CD1c-positive myeloid dendritic cell (primary cell): ENCODE results near the gene FBXL17.

Experiments
- DNase-seq: peaks from one replicate; pipeline ENCODE4 v3.0.0-alpha.2; 2016; ENCODE audit errors: extremely low spot score

The FBXL17 gene

GRCh38 chr5:108249785-108250426 is 132.0 kb downstream of the FBXL17 start:
- no peak for DNase-seq

GRCh38 chr5:108249095-108249784 is 132.7 kb downstream of the FBXL17 start:
- DNase-seq = no peak

DNA sequence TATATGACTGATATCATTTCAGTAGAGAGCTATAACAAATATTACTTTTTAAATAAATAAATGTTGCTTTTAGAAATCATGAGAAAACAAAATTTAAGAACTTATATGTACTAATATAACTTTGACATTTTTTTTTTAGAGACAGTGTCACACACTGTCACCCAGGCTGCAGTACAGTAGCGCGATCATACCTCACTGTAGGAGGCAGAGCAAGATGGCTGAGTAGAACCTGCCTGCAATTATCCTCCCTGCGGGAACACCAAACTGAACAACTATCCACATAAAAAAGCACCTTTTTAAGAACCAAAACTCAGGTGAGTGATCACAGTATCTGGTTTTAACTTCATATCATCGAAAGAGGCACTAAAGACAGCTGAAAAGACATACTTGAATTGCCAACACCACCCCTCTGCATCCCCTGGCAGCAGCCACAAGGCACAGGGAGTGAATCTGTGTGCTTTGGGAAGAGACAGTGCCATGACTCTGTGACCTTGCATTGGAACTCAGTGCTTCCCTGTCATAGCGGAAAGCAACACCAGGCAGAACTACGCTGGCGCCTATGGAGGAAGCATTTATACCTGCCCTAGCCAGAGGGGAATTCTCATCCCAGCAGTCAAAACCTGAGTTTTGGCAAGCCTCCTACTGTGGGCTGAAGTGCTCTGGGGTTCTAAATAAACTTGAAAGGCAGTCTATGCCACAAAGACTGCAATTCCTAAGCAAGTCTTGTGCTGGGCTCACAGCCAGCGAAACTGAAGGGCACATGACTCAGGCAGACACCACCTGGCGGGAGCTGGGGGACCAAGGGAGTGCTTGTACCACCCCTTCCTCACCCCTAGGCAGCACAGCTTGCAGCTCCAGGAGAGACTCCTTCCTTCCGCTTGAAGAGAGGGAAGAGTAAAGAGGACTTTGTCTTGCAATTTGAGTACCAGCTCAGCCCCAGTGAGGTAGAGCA is 142.7 kb downstream of the FBXL17 start:
- no peak for DNase-seq

DNA sequence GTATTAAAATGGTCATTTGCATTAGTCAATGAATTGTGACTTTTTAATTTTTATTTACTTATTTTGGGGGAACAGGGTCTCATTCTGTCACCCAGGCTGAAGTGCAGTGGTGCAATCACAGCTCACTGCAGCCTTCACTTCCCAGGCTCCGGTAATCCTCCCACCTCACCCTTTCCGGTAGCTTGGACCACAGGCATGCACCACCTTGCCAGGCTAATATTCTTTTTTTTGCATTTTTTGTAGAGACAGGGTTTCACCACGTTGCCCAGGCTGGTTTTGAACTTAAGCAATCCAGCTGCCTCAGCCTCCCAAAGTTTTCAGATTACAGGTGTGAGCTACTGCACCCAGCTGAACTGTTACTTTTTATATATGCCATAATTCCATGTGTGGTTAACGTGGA is 143.4 kb downstream of the FBXL17 start:
- no peak for DNase-seq

DNA sequence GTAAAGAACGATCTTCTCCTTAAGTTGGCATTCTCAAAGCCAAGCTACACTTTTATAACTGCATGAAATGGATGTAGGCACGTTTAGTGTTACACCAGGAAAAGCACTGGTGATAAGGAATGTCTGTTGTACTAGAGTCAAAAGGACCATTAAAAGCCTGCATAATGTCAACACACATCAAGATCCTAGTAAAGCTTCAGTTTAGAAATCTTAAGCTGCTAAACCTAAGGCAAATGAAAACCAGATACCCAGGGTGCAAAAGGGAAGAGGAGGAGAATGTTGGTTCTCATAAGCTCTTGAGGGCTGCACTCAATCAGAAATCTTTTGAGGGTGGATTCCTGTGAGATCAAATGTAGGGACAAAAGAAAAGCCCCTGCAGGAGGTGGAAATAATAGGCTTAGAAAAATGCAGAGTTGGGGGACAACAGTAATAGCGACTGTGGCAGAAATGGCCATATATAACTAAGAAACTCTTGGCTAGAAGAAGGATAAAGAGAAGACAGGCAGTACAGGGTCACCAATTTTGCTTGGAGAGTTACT is 148.2 kb downstream of the FBXL17 start:
- DNase-seq = no peak

GRCh38 chr5:108232805-108233204 is 149.1 kb downstream of the FBXL17 start:
- DNase-seq = no peak

DNA sequence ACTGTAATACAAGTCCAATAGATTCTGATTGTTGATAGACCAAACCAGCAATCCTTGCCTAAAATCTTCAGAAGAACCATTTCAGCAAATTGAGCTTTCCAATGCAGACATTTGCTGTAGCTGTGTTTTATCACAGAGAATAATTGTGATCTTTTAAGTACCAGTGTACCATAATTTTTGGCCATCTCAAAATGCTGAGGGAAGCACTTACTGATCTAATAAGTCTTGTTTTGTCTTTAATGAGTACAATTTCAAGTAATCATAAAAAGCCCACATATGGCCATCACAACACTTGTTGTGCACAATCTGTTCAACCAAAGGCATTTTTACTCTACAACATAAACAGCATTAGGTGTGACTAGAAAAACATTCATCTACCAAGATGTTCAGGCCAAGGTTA is 159.9 kb downstream of the FBXL17 start:
- DNase-seq = no peak

DNA sequence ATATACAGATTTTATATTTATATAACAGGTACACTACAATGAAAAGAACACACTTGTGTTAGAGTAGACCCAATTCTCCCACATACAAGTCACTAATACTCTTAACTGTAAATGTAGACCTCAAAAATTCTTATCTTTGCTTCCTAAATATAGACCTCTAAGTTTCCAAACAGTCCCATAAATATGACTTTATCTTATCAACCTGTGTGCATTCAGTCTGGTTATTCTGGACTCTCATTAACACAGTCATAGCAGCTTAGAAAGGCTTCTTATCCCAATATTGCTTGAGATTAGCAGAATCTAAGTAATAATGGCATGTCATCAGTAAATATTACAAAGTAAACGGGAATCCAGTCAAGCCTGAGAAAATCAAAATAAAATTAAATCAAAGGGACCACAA is 161.1 kb downstream of the FBXL17 start:
- no peak for DNase-seq

DNA sequence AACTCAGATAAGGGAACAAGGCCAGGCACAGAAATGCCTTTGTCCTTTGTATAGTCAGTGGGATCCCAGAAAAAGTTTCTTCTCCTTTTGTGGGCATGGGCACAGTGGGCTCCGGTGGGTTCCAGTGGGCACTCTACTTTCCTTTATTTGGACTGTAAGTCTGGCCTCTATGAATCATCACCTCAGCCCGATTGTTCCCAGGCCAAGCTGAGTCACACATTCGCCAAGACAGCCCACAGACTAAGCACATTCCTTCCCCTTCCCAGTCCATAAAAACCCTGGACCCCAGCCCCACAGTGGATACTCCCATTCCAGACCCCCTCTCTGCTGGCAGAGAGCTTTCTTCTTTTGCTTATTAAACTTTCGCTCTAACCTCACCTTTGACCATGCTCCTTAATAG is 165.0 kb downstream of the FBXL17 start:
- no peak for DNase-seq

- DNase-seq = no peak
Observed at GRCh38 chr5:108214857-108215256, 167.0 kb downstream of the FBXL17 start.

- no peak for DNase-seq
Observed at GRCh38 chr5:108212775-108213346, 169.0 kb downstream of the FBXL17 start.

DNA sequence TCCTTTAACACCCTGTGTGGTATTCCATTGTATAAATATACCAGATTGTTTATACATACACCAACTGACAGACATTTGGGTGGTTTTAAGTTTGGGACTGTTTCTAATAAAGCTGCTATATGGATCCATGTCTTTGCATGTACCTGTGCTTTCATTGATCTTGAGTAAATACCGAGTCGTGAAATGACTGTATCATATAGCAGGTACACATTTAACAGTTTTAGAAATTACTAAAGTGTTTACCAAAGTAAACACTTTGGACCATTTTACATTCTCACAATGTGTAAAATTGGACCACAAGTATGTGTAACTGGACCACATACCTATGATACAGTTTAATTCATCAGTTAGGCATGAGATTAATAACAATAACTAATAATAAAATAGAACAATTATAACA is 175.2 kb downstream of the FBXL17 start:
- DNase-seq = no peak

GRCh38 chr5:108201721-108202120 is 180.2 kb downstream of the FBXL17 start:
- no peak for DNase-seq

DNA sequence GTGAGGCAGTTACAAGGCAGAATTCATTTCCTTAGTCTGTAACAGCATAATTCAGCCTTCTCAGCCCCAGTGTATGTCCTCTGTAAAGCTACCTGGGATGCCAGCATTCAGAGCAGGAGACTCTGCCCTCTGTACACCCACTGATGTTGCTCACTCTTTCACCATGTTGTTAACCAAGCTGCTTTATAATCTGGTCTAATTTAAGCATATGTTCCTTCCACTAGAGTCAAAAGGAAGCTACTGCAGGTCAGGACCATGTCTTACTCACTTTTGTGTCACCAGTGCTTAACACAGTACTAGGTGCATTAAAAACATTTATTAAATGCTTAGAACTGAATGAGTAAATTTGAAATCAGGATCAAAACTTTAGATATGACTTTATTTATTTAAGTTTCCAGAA is 185.6 kb downstream of the FBXL17 start:
- DNase-seq = no peak

DNA sequence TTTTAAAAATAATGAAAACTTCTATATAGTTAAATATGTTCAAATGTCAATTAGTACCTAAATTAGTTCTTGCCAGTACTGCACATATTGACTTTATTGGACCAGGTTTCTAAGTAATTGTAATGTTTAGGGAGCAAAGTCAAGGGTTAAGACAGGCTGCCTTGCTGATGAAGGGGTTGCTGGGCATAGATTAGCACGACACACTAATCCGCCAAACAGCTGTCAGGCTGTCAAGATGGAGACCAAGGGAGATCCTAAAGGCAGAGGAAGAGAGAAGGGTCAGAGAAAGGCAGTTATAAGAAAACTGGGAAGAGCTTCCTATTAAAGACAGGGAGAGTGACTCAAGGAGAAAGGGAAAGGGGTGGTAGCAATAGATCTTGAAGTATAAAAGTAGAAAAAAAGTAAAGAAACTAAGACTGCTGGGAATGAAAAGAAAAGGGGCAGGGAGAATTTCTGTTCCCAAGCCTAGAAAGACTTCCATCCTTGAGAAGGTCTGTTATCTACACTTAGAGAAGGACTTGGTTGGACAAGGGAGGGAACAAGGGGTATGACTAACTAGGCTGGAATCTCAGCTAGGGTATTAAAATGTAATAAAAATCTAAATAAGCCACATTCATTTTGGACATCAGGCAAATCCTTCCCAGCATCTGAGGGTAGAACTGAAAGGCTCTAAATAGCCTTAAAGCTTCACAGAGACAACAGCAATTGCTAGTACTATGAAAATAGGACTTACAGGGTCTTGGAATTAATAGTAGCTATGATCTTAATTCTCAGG is 188.7 kb downstream of the FBXL17 start:
- DNase-seq = no peak

- no peak for DNase-seq
Observed at GRCh38 chr5:108184940-108185339, 197.0 kb downstream of the FBXL17 start.

GRCh38 chr5:108181975-108182374 is 199.9 kb downstream of the FBXL17 start:
- no peak for DNase-seq

DNA sequence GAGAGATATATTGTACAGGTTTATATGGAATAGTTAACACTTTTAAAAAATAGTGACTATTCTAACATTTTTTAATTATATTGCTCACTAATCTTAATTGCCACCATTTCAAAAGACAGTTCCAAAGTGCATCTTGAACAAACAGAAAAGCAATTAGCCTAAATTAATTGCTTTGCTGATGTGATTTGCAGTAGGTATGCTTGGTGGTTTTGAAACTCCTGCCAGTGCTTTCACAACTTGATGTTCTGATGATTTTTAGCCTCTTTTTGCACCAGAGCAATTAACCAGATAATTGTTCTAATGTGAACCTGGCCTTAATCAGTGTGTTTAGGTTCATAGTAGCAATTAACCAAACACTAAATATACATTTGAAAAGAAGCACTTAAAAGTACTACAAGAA is 207.6 kb downstream of the FBXL17 start:
- DNase-seq = no peak

- DNase-seq = no peak
Observed at GRCh38 chr5:108171759-108172158, 210.1 kb downstream of the FBXL17 start.

DNA sequence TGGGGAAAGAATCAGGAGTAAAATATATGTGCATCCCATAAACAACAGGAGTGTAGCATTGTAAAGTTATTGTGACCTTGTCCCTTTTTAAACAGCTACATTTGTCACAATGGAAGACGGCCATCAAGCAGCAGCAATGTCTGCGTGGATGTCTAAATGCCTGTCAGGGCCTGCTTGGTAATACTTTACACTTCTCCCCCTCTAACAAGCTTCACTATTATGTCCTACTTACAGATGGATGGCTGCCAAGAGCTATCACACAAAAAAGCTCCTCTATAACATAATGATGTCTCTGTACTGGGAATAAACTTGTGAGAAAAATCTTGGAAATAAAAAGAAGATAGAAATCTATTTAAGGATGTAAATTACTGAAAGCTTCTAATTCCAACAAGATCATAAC is 213.0 kb downstream of the FBXL17 start:
- DNase-seq = no peak

- DNase-seq = no peak
Observed at GRCh38 chr5:108167174-108167573, 214.7 kb downstream of the FBXL17 start.
